OCI-LY3 (cell line): Measurements from ENCODE around the gene EYA3.

ENCODE experiments used
- EZH2phosphoT487 ChIP-seq: fragments of 200-600 bp; shearing (Covaris generic); IDR thresholded peaks from 2 replicates; pipeline ENCODE4 v1.6.1; 2018; ENCODE audit warnings: antibody characterized with exemption, mixed run types, low read depth
- TF ChIP-seq, protein P1 (sequence below): fragments of 200-600, 300-600 bp; sonication (generic); IDR thresholded peaks from 2 replicates; pipeline ENCODE4 v1.5.1; 2014; ENCODE audit warnings: antibody characterized with exemption, low read length, low read depth

GRCh38 chr1:28114844-28115243 is 26.4 kb upstream of the EYA3 start:
- TF ChIP-seq, protein P1, sequence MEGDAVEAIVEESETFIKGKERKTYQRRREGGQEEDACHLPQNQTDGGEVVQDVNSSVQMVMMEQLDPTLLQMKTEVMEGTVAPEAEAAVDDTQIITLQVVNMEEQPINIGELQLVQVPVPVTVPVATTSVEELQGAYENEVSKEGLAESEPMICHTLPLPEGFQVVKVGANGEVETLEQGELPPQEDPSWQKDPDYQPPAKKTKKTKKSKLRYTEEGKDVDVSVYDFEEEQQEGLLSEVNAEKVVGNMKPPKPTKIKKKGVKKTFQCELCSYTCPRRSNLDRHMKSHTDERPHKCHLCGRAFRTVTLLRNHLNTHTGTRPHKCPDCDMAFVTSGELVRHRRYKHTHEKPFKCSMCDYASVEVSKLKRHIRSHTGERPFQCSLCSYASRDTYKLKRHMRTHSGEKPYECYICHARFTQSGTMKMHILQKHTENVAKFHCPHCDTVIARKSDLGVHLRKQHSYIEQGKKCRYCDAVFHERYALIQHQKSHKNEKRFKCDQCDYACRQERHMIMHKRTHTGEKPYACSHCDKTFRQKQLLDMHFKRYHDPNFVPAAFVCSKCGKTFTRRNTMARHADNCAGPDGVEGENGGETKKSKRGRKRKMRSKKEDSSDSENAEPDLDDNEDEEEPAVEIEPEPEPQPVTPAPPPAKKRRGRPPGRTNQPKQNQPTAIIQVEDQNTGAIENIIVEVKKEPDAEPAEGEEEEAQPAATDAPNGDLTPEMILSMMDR: no peak
- TF ChIP-seq EZH2phosphoT487: no peak
